Stimulated activated CD8-positive, alpha-beta memory T cell treated with anti-CD3 and anti-CD28 coated beads, Interleukin-15, amount 100 ng/mL, for 1 hour (primary cell): Measurements from ENCODE around the gene SIK3.
"Not testable (repeated sequence)": the region's sequence is repeated elsewhere in the genome, so short reads cannot be mapped to it uniquely, and the experiment has no call there.

ENCODE experiments used
- DNase-seq: peaks from one replicate; pipeline ENCODE4 v3.0.0-alpha.2; 2020; ENCODE audit warnings: low read depth

The SIK3 gene

DNA sequence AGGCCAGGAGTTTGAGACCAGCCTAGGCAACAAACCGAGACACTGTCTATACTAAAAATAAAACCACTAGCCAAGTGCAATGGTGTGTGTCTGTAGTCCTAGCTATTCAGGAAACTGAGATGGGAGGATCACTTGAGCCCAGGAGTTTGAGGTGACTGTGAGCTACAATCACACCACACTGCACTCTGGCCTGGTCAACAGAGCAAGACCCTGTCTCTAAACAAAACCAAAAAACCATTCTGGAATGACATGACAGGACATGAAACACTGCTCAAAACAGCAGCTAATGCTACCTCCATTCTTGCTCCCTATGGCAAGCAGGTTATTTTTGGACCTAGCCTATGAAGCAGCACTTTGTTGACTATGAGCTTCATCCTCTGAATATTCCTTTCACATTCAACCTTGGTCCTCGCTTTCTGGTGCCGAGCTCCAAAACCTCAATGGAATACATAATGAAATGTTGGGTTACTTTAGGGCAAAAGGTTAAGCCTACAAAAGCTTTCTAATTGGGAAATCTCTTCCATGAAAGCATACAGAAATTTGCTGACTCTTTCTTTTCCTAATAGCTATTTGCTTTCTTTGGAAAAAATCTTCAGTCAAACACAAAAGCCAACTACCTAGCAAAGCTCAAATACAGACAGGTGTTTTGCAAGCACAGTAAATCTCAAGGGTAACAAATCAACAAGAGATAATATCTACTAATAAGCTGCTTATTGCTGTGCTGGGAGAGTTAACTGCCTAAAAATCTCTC lies 21.1 kb downstream of the SIK3 start:
- DNase-seq, result no peak

DNA sequence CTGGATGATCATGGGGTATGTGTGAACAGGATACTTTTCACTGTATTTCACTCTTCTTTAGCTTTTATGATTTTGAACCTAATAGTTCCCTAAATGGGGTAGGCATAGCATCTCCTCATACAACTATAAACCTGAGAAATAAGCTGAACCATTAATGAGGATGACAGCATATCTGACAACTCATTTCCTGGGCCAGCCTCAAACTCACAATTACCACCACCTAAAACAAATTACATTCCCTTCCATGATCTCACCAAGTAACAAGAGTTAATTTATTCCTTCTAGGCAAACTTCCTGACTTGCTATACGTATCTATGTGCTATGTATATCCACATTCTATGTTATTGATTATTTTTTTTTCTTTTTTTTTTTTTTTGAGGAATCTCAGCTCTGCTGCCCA lies 23.0 kb downstream of the SIK3 start:
- DNase-seq, result no peak

DNA sequence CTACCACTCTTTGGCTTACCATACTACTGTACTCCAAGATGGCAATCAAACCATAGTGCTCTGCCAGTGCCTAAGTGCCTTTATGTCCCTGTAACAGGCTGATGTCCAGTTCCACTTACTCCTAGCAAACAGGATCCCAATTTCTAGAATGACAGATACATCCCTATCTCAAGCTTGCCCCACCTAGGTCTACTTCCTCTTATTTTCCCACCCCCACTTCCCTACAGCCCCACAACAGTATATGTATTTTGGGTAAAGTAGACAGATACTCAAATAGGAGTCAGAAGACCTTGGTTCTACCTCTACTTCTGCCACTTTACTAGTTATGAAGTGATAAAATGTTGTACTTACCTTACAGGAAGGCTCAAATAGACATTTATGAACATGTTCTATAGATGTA lies 24.1 kb downstream of the SIK3 start:
- no peak for DNase-seq

DNA sequence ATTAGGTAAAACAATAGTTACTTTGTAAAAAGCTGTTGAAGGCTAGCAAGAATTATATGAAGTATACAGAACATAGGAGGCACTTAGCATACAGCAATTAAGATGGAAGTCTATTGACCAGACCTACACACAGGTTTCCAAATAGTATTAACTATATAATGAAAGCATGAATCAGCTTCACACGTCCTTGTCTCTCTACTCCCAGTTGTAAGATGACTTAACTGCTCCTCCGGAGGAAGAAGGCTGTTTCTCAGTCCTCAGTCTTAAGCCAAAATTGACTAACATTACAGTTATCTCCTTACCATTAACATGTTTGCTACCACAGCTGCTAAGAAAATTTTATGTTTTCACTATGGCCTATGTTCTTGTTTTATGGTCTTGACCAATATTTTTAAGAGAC lies 24.7 kb downstream of the SIK3 start:
- DNase-seq, result no peak

DNA sequence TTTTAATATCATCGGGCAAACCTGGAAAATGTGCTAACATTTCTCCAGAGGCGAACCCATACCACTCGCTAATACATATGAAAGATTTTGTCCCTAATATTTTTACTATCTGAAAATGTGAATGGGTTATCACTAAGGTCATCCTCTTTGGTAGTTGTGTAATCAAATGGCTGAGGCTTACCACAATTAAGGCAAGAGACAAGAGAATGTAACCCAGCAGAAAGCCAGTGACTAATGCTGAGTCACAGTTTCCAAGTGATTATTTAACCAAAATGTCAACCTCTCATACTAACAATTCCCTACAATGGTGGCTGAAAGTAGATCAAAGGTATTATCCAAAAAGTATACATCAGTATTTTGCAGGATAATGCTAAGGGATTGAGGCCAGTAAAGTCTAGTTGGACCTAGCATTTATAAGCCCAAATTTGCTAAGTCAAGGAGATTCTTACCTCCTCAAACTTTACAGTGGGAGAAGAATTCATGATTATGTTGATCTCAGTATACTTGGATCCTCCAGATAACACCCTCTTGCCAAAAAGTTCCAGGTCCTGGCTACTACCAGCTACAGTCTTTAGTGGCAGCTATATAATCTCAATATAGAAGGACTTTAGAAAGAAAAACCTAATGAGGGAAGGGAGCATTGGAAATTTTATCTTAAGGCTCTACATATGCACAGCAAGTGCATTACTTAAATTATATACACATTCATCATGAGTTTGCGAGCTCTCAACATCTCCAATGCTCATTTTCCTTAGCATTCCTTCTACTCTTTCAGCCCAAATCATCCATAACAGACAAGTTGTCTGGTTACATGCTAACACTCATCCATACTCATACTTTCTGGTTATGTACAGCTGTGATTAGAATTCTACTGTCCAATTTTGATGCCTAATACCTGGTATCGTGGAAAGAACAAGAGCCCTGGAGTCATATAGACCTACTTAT lies 25.4 kb downstream of the SIK3 start:
- no peak for DNase-seq

DNA sequence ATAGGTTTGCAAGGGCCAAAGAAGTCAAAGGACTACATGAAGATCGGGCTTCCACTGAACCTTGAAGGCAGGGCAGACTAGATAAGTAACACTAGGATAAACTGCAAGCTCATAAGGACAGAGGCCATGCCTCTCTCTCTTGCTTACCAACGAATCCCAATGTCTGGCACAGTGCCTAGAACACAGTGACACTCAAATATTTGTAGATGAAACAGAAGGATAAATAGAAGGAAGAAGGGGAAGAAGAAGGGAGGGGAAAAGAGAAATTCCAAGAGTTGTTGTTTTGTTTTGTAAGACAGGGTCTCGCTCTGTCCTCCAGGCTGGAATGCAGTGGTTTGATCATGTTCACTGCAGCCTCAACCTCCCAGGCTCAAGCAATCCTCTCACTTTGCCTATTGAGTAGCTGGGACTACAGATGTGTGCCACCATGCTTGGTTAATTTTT lies 26.9 kb downstream of the SIK3 start:
- DNase-seq, result no peak

DNA sequence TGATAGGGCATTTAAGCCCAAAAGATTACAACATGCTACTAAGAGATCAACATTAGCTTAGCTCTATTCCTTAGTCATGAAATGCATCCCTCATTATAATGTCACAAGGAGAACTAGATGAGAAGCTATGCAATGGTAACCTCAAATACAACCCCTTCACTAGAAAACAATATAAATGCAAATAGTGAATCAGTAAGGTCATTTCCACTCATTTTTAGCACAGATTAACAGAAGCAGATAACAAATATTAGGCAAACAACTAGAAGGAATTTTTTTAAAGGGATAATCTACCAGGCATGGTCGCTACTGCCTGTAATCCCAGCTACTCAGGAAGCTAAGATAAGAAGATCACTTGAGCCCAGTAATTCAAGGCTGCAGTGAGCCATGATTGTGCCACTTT lies 28.2 kb downstream of the SIK3 start:
- DNase-seq, result no peak

DNA sequence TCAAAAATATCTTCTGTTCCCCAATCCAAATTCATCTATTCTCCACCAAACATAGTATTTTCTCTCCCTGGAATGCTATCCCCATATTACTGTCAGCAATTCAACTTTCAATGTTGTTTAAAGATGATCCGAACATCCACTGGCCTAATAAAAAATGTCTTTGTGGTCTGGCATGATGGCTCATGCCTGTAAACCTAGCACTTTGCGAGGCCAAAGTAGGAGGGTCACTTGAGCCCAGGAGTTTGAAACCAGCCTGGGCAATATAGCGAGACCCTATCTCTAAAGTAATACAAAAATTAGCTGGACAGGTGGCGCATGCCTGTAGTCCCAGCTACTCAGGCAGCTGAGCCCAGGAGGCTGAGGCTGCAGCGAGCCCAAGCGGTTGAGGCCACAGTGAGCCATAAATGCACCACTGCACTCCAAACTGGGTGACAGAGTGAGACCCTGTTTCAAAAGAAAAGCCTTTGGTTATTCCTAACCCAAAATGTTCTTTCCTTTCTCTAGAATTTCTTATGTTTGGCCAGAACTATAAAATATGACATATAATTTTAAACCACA lies 29.8 kb downstream of the SIK3 start:
- DNase-seq, result no peak

DNA sequence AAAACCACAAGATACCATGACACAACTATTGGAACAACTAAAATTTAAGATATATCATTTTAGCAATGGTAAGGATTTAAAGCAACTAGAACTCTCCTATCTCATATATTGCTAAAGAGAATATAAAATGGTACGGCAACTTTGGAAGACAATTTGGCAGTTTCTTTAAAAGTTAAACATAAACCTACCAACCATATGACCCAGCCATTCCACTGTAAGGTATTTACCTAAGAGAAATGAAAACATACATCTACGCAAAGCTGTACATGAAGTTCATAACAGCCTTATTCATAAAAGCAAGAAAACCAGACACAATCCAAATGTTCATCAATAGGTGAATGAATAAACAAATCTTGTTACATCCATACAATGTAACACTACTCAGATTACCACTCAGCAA lies 31.3 kb downstream of the SIK3 start:
- DNase-seq, result no peak

DNA sequence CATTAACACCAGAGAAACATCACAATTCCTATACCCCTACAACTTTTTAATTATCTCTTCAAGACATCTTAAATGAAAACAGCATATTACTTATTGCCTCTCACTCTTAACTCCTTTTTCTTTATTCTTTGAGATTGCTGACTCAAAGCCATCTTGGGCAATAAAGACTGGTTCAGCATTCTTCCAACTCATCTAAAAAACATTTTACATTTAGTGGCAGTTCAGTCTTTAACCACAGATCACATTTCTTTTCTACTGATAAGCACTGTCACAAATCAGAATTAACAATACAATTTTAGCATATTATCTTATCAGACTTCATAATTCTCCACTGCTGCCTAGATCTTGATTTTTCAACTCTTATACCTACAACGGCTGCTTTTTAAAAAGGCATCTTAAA lies 34.0 kb downstream of the SIK3 start:
- DNase-seq, result no peak

DNA sequence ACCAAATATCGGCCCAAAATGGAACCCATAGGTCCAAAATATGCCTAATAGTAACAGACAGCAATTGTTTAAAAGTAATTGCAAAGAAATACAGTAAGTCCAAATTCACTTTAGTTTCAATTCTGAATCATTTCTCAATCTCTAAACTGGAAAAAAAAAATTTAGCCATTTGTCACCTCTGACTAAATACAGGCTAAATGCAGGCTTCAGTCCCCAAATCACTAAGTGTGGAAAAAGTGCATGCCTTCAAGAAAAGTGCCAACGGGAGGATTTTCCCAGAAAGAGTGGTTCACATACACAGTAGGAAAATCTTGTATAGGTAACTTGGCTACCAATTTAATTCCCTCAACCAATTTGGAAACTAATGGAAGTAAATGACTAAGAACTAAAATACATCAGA lies 35.7 kb downstream of the SIK3 start:
- no peak for DNase-seq

DNA sequence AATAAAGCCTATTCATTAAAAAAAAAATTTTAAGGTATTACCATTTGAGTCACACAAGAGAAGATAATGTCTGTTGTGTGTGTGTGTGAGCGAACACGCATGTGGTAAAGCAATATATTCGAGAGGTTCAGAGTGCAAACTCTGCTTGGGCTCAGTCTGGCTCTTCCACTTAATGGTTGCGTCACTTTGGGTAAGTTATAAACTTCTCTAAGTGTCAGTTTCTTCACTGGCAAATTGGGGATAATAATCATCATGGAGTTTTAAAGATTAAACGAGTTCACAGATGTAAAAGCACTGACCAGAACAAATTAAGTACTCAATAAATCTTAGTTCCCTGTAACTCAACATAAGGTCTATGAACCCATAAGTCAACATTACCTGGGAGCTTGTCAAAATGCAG lies 37.0 kb downstream of the SIK3 start:
- DNase-seq, result no peak

DNA sequence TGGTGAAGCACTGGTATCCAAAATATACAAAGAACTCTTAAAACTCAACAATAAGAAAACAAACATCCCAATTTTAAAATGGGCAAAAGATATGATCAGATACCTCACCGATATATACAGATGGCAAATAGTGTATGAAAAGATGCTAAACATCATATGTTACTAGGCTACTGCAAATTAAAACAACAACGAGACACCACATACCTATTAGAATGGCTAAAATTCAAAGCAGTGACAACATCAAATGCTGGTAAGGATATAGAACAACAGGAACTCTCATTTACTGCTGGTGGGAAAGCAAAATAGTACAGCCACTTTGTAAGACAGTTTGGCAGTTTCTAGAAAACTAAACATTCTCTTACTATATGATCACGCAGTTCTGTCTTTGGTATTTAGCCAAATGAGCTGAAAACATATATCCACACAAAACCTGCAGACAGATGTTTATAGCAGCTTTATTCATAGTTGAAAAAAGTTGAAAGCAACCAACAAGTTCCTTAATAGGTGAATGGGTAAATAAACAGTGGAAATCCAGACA lies 38.5 kb downstream of the SIK3 start:
- no peak for DNase-seq

DNA sequence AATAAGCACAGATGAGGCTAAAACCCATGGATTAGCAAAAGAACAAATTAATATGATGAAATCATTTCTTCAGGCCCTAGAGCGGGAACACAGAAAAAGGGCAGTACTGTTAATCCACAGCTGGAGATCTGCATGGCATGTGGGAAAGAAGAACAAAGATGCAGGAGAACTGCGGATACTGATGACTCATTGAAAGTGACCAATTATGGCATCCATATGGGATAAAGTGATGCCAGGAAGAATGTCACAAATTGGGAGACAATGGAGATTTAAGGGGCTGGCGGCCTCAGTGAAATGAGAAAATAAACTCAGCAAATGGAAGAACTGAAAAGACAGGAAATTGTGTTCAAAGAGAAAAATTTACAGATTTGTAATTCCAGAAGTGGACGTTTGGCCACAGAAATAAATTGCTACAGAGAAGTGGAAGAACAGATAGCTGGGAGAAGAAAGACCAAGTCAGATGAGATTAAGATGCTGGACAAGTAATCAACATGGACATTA lies 39.4 kb downstream of the SIK3 start:
- DNase-seq, result no peak

DNA sequence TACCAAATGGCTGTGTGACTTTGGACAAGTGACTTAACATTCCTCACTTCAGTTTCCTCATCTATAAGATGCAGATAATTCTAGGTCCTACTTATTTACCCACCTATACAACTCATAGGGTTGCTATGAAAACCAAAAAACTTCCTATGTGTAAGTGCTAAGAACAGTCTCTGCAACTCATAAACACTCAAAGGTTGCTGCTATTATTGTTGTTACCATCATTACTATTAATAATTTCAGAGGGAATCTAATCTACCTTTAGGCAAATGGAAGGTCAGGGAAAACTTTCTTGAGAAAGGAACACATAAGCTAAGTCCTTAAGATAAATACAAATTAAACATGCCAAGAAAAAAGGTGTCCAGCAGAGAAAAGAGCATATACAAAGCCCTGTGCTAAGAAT lies 40.5 kb downstream of the SIK3 start:
- DNase-seq, result no peak

DNA sequence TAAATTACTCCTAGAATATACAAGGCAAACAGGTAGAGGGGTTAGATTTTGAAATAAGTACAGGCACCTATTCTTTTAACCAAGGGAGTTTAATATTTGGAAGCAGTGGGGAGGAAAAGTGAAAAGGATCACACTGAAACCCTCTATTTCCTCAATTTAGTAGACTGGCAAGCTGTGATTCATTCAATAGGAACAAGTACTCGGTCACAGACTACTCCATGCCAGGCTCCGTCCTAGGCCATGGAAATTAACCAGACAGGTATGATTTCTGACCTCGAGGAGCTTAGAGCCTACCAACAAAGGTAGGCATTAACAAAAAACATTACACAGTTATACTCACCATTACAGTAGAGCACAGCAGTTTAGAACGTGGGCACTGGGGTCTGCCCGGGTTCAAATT lies 40.9 kb downstream of the SIK3 start:
- no peak for DNase-seq

DNA sequence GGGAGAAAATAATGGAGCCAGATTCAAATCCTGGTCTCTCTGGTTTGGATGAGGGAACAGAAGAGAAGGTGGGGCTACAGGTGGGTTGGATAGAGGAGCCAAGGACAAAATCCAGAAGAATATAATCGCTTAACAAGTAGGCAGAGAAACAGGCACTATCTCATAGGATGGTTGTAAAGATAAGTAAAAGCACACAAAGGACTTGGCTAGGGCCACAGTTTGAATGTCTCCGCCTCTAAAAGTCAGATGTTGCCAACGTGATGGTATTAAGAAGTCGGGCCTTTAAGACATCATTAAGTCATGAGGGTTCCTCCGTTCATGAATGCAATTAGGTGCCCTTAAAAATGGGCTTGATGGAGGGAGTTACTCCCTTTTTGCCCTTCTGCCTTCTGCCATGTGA lies 42.8 kb downstream of the SIK3 start:
- DNase-seq, result no peak

DNA sequence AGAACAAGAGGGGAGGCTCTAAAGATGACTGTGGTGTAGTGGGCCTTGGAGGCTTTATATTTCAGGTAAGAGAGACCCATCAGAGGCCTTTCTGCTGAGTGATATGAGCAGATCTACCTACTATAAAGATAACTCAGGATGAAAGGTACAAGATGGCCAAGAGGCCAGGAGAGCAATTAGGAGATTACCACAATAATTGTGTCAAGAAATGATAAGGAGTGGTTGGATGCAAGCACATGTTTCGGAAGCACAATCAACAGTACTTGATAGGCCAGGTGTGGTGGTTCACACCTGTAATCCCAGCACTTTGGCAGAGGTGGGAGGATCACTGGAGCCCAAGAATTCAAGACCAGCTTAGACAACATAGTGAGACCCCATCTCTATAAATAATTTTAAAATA lies 43.8 kb downstream of the SIK3 start:
- DNase-seq, result no peak

DNA sequence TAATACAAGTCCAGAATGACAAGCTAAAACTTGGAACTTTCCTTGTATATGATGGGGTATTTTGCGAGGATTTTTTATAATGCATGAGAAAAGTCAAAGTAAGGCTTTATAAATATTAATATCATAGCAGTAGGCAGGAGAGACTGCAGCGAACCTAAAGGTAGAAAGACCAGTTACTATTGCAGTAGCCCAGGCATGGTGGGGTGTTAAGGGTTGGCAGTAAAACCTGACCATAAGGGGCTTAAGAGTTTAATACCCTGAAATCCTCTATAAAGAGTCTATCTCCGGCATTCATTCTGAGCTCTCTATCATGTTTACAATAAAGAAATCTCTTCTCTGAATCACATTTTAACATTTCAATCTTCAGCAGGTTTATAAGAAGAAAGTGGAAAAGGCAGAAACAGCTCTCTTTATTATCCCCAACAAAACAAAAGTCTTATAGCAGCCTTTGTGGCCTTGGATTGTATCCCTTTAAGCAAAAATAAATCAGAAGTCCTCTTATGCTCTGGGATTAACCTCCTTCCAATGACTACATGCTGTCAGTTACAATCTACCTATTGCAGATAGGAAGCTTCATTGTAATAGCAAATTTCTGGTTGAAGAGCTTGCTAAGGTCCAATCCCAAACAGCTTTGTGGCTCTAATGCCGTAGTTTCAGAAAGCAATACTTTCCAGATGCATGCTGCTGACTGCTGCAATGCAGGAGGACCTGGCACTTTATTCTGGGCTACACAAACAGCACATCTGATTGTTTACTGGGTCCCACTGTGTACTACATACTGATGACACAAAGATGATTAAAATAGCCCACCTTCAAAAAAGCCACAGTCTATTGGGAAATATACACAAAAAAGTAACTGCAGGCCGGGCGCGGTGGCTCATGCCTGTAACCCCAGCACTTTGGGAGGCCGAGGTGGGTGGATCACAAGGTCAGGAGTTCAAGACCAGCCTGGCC lies 45.8 kb downstream of the SIK3 start:
- no peak for DNase-seq

DNA sequence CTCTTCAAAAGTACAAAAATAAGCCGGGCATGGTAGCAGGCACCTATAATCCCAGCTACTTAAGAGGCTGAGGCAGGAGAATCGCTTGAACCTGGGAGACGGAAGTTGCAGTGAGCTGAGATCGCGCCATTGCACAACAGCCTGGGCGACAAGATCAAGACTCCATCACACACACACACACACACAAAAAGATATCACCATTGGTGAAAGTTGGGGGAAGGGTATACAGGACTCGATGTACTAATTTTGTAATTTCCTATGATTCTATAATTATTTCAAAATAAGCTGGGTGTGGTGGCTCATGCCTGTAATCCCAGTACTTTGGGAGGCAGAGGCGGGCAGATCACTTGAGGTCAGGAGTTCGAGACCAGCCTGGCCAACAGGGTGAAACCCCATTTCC lies 48.1 kb downstream of the SIK3 start:
- not testable (repeated sequence) for DNase-seq

DNA sequence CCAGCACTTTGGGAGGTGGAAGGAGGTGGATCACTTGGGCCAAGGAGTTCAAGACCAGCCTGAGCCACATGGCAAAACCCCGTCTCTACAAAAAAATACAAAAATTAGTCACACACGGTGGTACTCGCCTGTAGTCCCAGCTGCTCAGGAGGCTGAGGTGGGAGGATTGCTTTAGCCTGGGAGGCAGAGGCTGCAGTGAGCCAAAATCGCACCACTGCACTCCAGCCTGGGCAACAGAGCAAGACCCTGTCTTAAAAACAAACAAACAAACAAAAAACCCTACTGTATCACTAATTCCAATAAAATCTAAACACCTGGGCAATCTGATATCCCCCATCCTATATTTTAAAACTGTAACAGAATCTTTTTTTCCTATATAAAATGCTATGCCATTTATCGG lies 51.6 kb downstream of the SIK3 start:
- not testable (repeated sequence) for DNase-seq
